Testis (tissue), 3 donors: Measurements from ENCODE around the gene MED23. TPM values are rescaled to one million over a fixed set of nuclear protein-coding genes. Genes with fewer than 3 reads are reported as not detected.

Source experiments
- DNase-seq: peaks from one replicate; pipeline ENCODE4 v3.0.0-alpha.2; 2019
- H3K27ac ChIP-seq, 2 donors: fragments of 200-600 bp; sonication (generic); one replicate each; pipeline ENCODE4 v1.5.1; 2019
- H3K27me3 ChIP-seq: fragments of 200-600 bp; sonication (generic); one replicate; pipeline ENCODE4 v1.5.1; 2019
- H3K36me3 ChIP-seq: fragments of 200-600 bp; sonication (generic); one replicate; pipeline ENCODE4 v1.5.1; 2017; ENCODE audit warnings: low read depth; ENCODE audit errors: missing control alignments
- H3K4me1 ChIP-seq: fragments of 200-600 bp; sonication (generic); one replicate; pipeline ENCODE4 v1.5.1; 2019
- H3K4me3 ChIP-seq, 2 donors: fragments of 200-600 bp; sonication (generic); one replicate each; pipeline ENCODE4 v1.5.1; 2017 to 2019
- H3K9me3 ChIP-seq: fragments of 200-600 bp; sonication (generic); one replicate; pipeline ENCODE4 v1.5.1; 2017
- POLR2A ChIP-seq: fragments of 450-650 bp; IDR thresholded peaks from one replicate; pipeline ENCODE4 v1.6.1; 2017; ENCODE audit warnings: antibody characterized with exemption, mild to moderate bottlenecking, moderate library complexity
- WGBS, 2 donors: methylation state at CpG; one replicate each; pipeline ENCODE4 v1.1.5; 2018; 5-methylcytosine and 5-hydroxymethylcytosine counted together
- intact Hi-C: fragments of 100-400 bp; cut with DNase I; formaldehyde crosslinking; loops from one replicate; pipeline ENCODE4 v1.15.1; 2023; ENCODE audit warnings: low total_unique reads
- polyA plus RNA-seq: library from polyadenylated mRNA; stranded (reverse); fragments of 350-450 nt; fragmentation: Illumina TruSeq; extraction: RNeasy Lipid Tissue Mini Kit (QIAGEN cat#74804); gene quantifications from one replicate; pipeline ENCODE4 v1.2.3, GENCODE V29; 2014; ENCODE audit warnings: low read depth, low replicate concordance; ENCODE audit not compliant: insufficient read depth
- total RNA-seq, 2 donors: library from RNA; depleted of rRNA; stranded (reverse); fragments of >200 nt; gene quantifications; one replicate each; pipeline ENCODE4 v1.2.3, GENCODE V29; 2016
- TF ChIP-seq, protein P1 (sequence below), 3 experiments: fragments of 450-650 bp in 2 of 3; fragments of 200-600 bp in 1 of 3; sonication (generic) in 1 of 3; IDR thresholded peaks; one replicate each; pipeline ENCODE4 v1.5.1; 2016 to 2019; ENCODE audit warnings: antibody characterized with exemption in 3 of 3, mild to moderate bottlenecking in 2 of 3, moderate library complexity in 1 of 3

Gene MED23
- total and polyA plus RNA-seq, 3 donors from 2014 or later: 24.4 to 42.1 (median 39.8) TPM

DNA sequence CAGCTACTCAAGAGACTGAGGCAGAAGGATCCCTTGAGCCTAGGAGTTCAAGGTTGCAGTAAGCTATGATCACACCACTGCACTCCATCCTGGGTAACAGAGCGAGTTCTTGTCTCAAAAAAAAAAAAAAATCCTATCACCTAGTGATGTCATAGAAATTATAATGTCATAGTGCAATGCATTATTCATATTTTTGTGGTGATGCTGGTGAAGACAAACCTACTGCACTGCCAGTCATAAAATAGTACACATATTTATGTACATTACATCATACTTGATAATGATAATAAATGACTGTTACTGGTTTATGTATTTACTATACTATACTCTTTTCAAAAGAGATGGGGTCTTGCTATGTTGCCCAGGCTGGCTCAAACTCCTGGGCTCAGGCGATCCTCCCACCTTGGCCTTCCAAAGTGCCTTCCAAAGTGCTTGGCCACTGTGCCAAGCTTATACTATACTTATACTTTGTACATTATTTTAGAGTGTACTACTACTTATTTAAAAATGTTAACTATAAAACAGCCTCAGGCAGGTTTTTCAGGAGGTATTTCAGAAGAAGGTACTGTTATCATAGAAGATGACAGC lies 35.6 kb upstream of the MED23 start:
- Histone ChIP-seq H3K36me3 (no peaks in the 10 kb centered on the region), H3K9me3 (no peaks in the 10 kb centered on the region), H3K27me3 (no peaks in the 10 kb centered on the region), H3K4me1 (no peaks in the 10 kb centered on the region), H3K27ac (no peak overlapping the region), H3K4me3 (no peak overlapping the region)
- no peak for TF ChIP-seq POLR2A
- TF ChIP-seq, protein P1, sequence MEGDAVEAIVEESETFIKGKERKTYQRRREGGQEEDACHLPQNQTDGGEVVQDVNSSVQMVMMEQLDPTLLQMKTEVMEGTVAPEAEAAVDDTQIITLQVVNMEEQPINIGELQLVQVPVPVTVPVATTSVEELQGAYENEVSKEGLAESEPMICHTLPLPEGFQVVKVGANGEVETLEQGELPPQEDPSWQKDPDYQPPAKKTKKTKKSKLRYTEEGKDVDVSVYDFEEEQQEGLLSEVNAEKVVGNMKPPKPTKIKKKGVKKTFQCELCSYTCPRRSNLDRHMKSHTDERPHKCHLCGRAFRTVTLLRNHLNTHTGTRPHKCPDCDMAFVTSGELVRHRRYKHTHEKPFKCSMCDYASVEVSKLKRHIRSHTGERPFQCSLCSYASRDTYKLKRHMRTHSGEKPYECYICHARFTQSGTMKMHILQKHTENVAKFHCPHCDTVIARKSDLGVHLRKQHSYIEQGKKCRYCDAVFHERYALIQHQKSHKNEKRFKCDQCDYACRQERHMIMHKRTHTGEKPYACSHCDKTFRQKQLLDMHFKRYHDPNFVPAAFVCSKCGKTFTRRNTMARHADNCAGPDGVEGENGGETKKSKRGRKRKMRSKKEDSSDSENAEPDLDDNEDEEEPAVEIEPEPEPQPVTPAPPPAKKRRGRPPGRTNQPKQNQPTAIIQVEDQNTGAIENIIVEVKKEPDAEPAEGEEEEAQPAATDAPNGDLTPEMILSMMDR (IDR thresholded peaks at IDR 0.05): no peak
- DNase-seq: no peak
- WGBS, 2 donors: 86 to 97% methylated on average over 2 of the region's 2 CpGs
- intact Hi-C loops: no loop called here

DNA sequence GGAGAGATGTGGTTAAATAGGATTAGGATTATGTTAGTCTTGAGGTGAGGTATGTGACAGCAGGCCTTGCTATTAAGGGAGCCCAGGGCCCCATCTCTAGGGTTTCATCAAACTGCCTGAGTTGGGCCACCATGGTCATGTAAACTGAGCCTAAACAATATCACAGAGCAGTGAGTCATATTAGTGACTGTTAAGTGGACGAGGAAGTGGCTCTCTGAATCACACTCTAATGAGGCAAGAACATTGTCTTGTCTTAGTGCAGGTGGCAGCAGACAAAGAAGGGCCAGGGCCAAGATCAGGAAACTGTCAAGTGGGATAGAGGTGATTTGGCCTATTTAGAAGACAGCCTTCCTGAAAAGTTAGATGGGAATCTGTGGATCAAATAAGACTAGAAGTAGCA lies 32.2 kb upstream of the MED23 start:
- H3K9me3 ChIP-seq: no peaks in the 10 kb centered on the region
- no peak overlapping the region for H3K27ac ChIP-seq
- H3K4me1 ChIP-seq: no peaks in the 10 kb centered on the region
- intact Hi-C loops: no loop called here
- TF ChIP-seq, protein P1 (IDR thresholded peaks at IDR 0.05): no peak
- TF ChIP-seq POLR2A: no peak
- H3K27me3 ChIP-seq: no peaks in the 10 kb centered on the region
- 58 to 78% methylated on average over 1 of the region's 1 CpG for WGBS, 2 donors
- DNase-seq: no peak
- no peaks in the 10 kb centered on the region for H3K36me3 ChIP-seq
- no peak overlapping the region for H3K4me3 ChIP-seq

DNA sequence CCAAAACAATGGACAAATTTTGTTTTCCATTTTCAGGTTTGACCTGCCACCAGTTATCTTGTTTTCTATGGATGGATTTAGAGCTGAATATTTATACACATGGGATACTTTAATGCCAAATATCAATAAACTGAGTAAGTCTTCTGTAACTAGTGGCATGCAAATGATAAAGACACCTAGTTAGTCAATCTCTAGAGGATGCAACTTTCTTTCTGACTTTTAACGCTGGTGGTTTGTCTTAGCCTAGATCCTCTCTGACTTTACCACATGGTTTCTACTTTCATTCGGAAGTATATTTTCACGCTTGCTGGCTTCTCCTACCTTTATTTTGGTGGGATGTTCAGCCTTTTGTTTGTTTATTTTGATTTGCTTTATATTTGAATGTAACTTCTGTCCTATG lies 30.2 kb upstream of the MED23 start:
- H3K27me3 ChIP-seq: no peaks in the 10 kb centered on the region
- WGBS, 2 donors: 95% methylated on average over 3 of the region's 3 CpGs
- H3K9me3 ChIP-seq: no peaks in the 10 kb centered on the region
- no peak overlapping the region for H3K27ac ChIP-seq
- DNase-seq: no peak
- no peaks in the 10 kb centered on the region for H3K4me1 ChIP-seq
- H3K4me3 ChIP-seq: no peak overlapping the region
- TF ChIP-seq POLR2A: no peak
- TF ChIP-seq, protein P1 (IDR thresholded peaks at IDR 0.05): no peak
- H3K36me3 ChIP-seq: no peaks in the 10 kb centered on the region
- intact Hi-C loops: no loop called here

DNA sequence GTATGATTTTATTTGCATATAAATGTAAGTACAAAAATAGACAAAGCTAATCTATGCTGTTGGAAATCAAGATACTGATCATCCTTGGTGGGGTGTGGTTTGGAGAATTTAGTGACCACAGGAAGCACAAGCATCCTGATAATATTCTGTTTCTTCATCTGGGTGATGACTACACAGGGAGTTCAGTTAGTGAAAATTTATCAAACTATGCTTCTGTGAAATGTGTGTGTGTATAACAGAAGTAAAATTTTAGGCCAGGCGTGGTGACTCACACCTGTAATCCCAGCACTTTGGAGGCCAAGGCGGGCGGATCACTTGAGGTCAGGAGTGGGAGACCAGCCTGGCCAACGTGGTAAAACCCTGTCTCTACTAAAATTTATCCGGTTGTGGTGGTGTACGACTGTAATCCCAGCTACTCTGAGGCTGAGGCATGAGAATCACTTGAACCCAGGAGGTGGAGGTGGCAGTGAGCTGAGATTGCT lies 29.6 kb upstream of the MED23 start:
- no peaks in the 10 kb centered on the region for H3K36me3 ChIP-seq
- no peak for TF ChIP-seq POLR2A
- TF ChIP-seq, protein P1 (IDR thresholded peaks at IDR 0.05): no peak
- no peaks in the 10 kb centered on the region for H3K27me3 ChIP-seq
- 89% methylated on average over 6 of the region's 6 CpGs for WGBS, 2 donors
- DNase-seq: no peak
- H3K4me3 ChIP-seq: no peak overlapping the region
- H3K4me1 ChIP-seq: no peaks in the 10 kb centered on the region
- H3K27ac ChIP-seq: no peak overlapping the region
- no peaks in the 10 kb centered on the region for H3K9me3 ChIP-seq
- intact Hi-C loops: no loop called here

DNA sequence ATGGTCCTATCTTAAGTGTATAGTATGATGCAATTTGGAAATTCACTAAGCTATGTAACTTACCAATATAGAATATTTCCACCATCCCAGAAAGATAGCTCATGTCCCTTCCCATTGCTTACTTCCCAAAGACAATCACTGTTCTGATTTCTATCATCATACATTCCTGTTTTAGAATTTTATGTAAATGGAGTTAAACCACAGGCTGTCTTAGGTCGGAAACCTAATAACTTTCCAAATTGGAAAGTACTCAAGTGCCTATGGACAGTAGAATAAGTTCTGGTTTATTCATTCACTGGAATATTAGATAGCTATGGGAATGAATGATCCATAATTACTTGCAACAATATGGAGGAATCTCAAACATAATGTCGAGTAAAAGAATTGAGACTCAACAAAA lies 29.2 kb upstream of the MED23 start:
- no peak for DNase-seq
- TF ChIP-seq, protein P1 (IDR thresholded peaks at IDR 0.05): no peak
- no peak for TF ChIP-seq POLR2A
- intact Hi-C loops: no loop called here
- H3K9me3 ChIP-seq: no peaks in the 10 kb centered on the region
- no peaks in the 10 kb centered on the region for H3K4me1 ChIP-seq
- H3K36me3 ChIP-seq: no peaks in the 10 kb centered on the region
- no peak overlapping the region for H3K4me3 ChIP-seq
- whole genome bisulfite sequencing, 2 donors: 90 to 96% methylated on average over 2 of the region's 2 CpGs
- no peaks in the 10 kb centered on the region for H3K27me3 ChIP-seq
- H3K27ac ChIP-seq: no peak overlapping the region
